Measurements from ENCODE around the gene DGAT2. TPM values are rescaled to one million over a fixed set of nuclear protein-coding genes. Genes with fewer than 3 reads are reported as not detected.

Gene DGAT2
- 2.6 and 2.8 TPM in 2 replicates for total RNA-seq (2021)
- long read RNA-seq, transcript DGAT2-201 (8 exons, 2,453 nt) = major isoform, 5 of 7 reads
- long read RNA-seq, partial matches to known transcripts = 0 of 7 reads
- long read RNA-seq, other reads (novel, unspliced or antisense) = 2 of 7 reads

- no peaks in the 10 kb centered on the region; a peak in 1 of 7 replicates for H3K36me3 Mint-ChIP-seq (ENCODE audit: insufficient read depth in 1 of 3, low read depth in 3 of 3)
- H3K9ac ChIP-seq (ENCODE audit: extremely low read depth, insufficient read length, low read length) = peak within 1 kb of the TSS; percentile 64
- H3K27me3 ChIP-seq (ENCODE audit: insufficient read depth, low read length) = peaks cover 17% of the 10 kb centered on the region; the same call in 1 of the 2 replicates
- peak within 1 kb of the TSS; percentile 99 for H3K14ac ChIP-seq (ENCODE audit: insufficient read depth, low read length)
- H4K8ac ChIP-seq (replicated peaks; ENCODE audit: insufficient read length, low read depth, low read length) = no peak within 1 kb of the TSS
- TF ChIP-seq CTCF (conservative IDR thresholded peaks at IDR 0.05) = peak; percentile 43
- no peak within 1 kb of the TSS for H2AFZ ChIP-seq (ENCODE audit: low read length)
- no CpG with 5 or more reads among the region's 66 CpGs for WGBS (ENCODE audit: extremely low coverage, insufficient read length, low lambda C conversion rate)
- no peak within 1 kb of the TSS for H4K5ac ChIP-seq (ENCODE audit: insufficient read length, low read depth, low read length)
- H3K4me3 Mint-ChIP-seq = peak within 1 kb of the TSS; percentile 46 to 75
- H3K27ac ChIP-seq (ENCODE audit: insufficient read length, low read depth, low read length) = no peak within 1 kb of the TSS
- H3K27me3 Mint-ChIP-seq (ENCODE audit: low read depth) = peaks cover 90% of the 10 kb centered on the region
- no peak within 1 kb of the TSS for H3T11ph ChIP-seq (ENCODE audit: low read length)
- H3K4me1 Mint-ChIP-seq = peaks cover 26 to 29% of the 10 kb centered on the region in 2 experiments
- H3K79me1 ChIP-seq (ENCODE audit: insufficient read depth, low read depth, low read length, poor library complexity, severe bottlenecking) = no peaks in the 10 kb centered on the region
- H3K4me2 ChIP-seq (ENCODE audit: insufficient read depth, insufficient read length, low read length) = peak within 1 kb of the TSS; percentile 72
- H2BK5ac ChIP-seq (ENCODE audit: insufficient read length, low read length) = no peak within 1 kb of the TSS
- no peaks in the 10 kb centered on the region for H4K20me1 ChIP-seq (ENCODE audit: control insufficient read depth, insufficient read depth, insufficient read length)
- peaks cover 3% of the 10 kb centered on the region for H3K23me2 ChIP-seq (ENCODE audit: insufficient read length, low read depth, low read length, poor library complexity, severe bottlenecking)
- no peak within 1 kb of the TSS for H3K56ac ChIP-seq (ENCODE audit: insufficient read length, low read depth, low read length)
- peak within 1 kb of the TSS; percentile 97 for H3K18ac ChIP-seq (ENCODE audit: insufficient read length, low read depth, low read length)
- no peak within 1 kb of the TSS for H2BK20ac ChIP-seq (ENCODE audit: low read depth, low read length, poor library complexity, severe bottlenecking)
- no peaks in the 10 kb centered on the region for H3K9me3 ChIP-seq (ENCODE audit: control insufficient read depth, low read depth, low read length)
- H2BK12ac ChIP-seq (ENCODE audit: insufficient read length, low read depth, low read length) = no peak within 1 kb of the TSS
- H2BK120ac ChIP-seq (ENCODE audit: low read depth, low read length, poor library complexity, severe bottlenecking) = no peak within 1 kb of the TSS
- no peak within 1 kb of the TSS for H3K23ac ChIP-seq (ENCODE audit: insufficient read length, low read depth, low read length)
- no peaks in the 10 kb centered on the region for H3K4me1 ChIP-seq (ENCODE audit: insufficient read depth, low read length)
- no peak within 1 kb of the TSS for H2AK5ac ChIP-seq (ENCODE audit: insufficient read length, low read length)
- peak within 1 kb of the TSS in 1 of 3 experiments; percentile 11; a peak in 1 of 7 replicates for H3K27ac Mint-ChIP-seq
- H3K79me2 ChIP-seq (ENCODE audit: insufficient read depth, low read length) = no peaks in the 10 kb centered on the region
- peaks cover 0 to 7% of the 10 kb centered on the region in 2 experiments; a peak in 2 of 5 replicates for H3K9me3 Mint-ChIP-seq
- peak; percentile 71 for DNase-seq
- no peak within 1 kb of the TSS for H3K4ac ChIP-seq (ENCODE audit: low read depth, low read length)
- no peak within 1 kb of the TSS for H2BK15ac ChIP-seq (ENCODE audit: low read depth, low read length)
- H4K91ac ChIP-seq (ENCODE audit: insufficient read length, low read depth, low read length) = no peak within 1 kb of the TSS
These were observed at the start of gene DGAT2 for GRCh38 chr11:75768112-75768908. DGAT2 (plus strand) TSS chr11:75768778; CDS start chr11:75768992, 214 bp downstream.
